HG02642 (cell line): ENCODE measurements around the gene GALNT14.
"Not testable (repeated sequence)": the region's sequence is repeated elsewhere in the genome, so short reads cannot be mapped to it uniquely, and the experiment has no call there.

ENCODE experiments used
- ATAC-seq: cut with Tn5 transposase; IDR thresholded peaks from one replicate; pipeline ENCODE4 v1.9.1; 2021; ENCODE audit warnings: mild to moderate bottlenecking; ENCODE audit not compliant: unreplicated experiment, poor library complexity

Gene GALNT14, protein sequence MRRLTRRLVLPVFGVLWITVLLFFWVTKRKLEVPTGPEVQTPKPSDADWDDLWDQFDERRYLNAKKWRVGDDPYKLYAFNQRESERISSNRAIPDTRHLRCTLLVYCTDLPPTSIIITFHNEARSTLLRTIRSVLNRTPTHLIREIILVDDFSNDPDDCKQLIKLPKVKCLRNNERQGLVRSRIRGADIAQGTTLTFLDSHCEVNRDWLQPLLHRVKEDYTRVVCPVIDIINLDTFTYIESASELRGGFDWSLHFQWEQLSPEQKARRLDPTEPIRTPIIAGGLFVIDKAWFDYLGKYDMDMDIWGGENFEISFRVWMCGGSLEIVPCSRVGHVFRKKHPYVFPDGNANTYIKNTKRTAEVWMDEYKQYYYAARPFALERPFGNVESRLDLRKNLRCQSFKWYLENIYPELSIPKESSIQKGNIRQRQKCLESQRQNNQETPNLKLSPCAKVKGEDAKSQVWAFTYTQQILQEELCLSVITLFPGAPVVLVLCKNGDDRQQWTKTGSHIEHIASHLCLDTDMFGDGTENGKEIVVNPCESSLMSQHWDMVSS

DNA sequence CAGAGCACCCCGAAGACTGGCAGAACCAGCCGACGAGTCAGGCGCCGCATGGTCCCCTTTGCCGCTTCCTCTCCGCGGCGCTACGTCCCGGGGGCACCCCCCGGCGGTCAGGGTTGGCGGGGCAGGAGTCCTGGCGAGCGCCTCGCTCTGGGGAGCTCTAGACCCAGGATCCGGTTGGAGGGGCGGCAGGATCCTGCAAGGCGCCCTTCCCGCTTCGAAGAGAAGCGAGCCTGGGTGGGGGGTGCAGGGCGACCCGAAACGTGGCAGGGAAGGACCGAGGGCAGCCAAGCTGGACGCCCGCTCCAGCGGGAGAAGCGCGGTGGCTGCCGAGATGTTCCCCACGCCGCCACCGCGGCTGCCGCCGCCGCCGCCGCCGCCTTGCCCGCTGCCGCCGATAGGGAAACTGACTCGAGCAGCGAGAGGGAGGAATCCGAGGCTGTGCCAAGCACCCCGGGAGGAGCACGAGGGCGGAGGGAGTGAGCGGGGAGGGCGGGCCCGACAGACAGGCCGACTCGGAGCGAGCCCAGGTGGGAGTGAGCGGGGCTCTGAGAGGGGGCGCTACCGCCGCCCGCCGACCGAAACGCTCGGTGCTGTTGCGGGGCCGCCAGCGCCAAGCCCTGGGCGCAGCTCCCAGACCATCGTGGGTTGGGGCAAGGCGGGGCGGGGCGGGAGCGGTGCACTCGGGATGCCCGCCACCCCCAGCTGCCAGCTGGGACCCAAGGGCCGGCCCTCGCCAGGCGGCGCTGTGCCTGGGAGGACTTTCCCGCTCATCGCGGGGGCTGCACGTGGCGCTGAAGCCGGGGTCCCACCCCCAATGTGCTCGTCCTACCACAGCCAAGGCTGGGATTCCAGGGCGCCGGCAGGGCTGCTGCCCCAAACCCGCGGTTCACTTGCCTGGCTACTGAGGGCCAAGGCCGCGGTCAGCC, at the start of gene GALNT14:
Gene GALNT14, minus strand, starts transcription at position 404 of the 926 bp plus-strand sequence. Its CDS starts 354 bp downstream, at position 50.
- ATAC-seq: peak; percentile 72

DNA sequence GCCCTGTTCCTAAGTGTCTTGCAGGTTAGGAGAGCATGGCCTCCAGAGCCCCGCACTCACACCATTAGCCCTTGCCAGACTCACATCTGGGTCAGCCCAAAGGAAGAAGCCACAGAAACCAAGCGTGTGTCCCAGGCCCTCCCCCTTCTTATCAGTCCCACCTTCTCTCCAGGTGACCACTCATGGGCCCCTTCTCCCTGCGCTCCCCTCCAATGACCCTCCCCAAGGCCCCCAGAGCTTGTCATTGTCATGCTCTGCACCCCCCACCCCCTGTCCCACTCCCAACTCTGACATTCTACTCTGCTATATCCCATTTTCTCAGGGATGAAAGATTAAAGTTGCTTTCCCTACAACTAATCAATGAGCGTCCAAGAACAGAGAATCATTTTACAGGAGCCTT, 48.9 kb upstream of the GALNT14 start:
- no peak for ATAC-seq

DNA sequence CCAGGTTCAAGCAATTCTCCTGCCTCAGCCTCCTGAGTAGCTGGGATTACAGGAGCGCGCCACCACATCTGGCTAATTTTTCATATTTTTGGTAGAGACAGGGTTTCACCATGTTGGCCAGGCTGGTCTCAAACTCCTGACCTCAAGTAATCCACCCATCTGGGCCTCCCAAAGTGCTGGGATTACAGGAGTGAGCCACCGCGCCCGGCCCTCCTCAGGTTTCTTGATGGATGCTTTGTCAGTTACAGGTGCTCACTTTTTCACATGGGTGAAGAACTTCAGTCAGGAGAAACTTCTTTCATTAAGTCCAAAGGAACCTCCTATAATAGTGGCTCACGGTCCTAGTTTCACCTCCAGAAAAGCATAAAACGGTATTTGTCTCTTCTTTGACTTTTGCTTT, 45.7 kb upstream of the GALNT14 start:
- not testable (repeated sequence) for ATAC-seq

DNA sequence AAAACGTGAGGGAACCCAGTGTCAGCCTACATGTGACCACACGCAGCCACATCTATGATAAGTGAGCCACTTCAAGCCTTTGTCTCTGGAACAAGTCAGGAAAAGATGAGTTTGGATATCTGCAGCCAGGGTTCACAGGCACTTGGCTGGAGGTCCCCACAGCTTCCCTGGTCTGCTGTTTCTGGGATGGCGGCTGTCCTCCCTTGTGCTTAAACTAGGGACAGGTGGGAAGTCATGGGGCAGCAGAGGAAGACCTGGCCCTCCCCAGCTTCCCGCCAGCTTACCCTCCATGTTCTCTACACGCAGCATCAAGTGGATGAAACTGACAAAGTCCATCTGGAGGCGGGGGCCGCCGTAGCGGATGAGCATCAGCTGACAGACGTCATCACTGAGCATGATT, 38.5 kb upstream of the GALNT14 start:
- ATAC-seq: no peak

DNA sequence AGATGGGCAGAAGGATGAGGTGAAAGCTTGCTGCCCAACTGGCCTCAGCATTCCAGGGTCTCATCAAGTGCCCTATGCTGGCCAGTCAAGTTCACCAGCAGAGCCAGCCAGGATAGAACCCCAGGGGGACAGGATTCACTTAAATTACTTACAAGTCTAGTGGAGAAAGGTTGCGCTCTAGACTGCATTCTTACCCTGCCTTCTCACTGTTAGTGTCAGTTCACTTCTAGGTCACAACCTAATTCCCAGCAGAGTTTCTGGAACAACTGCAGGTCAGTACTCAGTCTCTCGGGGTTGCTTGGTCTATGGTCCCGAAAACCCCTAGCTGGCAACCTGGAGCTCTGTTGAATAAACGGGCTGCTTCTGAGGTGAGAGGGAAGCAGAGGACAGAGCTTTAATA, 32.9 kb upstream of the GALNT14 start:
- no peak for ATAC-seq

DNA sequence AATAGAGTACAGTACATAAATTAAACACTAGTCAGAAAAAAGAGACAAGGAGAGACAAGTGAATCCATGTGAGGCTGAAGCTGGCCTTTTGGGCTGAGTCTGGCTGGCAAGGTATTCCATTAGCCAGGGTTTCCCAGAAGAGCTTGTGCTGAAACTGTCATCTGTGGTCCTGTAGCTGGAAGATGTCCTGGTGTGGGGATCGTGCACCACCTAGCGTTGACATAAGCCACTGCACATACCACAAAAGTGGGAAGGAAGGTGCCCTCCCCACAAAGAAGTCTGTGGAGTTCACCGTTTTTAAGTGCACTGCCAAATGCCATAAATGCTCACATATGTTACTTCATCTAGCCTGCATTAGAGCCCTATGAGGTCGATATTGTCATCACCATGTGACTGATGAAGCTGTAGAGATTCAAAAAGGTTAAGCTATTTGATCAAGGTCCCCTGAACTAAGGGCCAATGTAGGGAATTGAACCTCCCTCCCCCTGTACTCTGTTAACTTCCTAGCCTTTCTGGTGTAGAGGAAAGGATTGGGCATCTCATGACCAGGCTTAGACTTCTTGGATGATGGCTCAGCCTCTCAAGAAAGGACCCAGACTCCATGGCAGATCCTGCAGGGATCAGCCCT, 31.9 kb upstream of the GALNT14 start:
- ATAC-seq: peak; percentile 74

DNA sequence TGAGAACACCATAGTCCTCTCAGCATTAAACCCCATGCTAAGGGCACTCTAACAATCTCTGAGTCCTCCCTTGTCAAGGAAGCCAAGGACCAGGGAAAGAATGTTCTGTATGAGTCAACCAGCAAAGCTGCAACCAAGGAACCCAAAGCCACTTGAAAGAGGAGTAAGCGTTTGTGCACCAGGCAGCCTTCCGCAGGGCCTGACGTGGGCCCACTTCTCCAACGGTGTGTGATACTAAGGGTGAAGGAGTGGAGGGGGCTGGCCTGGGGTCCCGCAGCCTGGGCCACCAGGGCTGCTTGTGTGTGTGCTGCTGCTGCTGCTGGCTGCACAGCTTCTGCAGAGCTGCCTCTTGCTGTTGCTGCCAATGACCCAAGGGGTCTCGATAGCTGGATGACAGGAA, 30.1 kb upstream of the GALNT14 start:
- no peak for ATAC-seq

DNA sequence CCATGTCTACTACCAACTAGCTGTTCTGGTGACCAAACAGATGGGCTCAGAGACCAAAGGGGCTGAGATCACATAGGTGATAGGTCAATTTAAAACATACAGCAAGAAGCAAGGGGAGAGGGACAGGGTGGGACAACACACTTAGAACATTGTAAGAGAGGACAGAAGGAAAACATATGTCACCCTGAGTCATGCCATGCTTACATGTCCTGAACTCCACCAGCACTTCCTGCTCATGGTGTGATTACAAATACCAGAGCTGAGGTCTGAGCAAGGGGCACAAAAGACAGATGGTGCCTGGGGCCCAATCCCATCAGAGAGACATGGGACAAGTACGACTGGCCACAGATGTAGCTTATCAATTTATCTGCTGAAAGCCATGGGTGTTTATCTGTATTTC, 28.7 kb upstream of the GALNT14 start:
- ATAC-seq: no peak

DNA sequence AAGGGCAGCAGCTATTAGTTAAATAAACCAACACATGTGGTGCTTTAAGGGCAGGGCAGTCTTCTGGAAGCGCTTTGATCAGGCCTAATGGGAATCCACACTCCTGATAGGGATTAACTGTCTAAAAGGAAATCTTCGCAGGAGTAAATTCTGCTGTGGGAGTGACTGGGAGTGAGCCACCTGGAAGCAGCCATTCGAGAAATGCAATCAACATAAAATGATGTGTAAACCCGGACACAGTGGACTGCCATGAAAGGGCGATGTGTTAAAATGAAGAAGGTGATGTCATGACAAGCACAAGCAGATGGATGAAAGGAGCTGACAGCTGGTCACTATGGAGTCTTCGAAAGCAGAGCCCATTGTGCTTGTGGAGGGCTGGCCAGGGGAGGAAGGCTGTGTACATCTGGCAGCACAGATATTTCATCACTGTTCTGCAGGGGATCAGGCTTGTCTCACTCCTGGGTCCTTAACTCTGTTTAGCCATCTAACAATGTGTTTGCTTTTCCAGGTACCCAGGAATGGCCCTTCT, 24.8 kb upstream of the GALNT14 start:
- no peak for ATAC-seq

DNA sequence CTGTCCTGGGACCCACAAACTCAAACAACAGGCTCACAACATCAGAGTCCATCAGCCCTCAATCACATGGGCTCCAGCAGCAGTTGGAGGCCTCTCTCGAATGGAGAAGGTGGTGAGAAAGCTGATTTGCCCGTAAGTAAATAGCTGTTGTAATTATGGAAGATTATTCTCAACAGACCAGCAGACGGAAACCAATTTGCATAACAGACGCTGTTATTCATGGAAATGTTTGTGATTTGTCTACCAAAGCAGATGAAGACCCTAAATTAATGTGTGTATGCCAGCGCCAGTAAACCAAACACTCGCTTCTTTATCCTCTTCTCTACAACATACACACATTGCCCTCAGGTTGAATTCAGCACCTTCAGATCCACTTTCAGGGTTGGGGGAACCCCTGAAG, 23.4 kb upstream of the GALNT14 start:
- no peak for ATAC-seq

DNA sequence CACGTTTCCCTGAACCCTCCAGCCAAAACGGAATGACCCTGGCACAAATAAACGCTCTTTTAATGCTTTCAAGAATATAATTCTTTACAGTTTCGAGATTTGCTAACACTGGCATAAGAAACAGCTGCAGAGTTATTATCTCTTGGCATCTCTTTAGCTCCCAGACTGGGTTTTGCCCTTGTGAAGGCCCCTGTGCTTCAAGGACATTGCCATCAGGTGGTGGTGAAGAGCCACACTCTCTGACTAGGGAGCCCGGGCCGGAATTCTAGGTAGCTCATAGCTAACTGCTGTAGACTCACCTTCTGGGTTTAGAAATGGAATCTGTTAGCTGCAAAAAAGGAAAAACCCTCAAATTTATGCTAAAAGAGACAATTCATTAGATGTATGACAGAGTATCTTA, 13.3 kb upstream of the GALNT14 start:
- ATAC-seq: no peak

DNA sequence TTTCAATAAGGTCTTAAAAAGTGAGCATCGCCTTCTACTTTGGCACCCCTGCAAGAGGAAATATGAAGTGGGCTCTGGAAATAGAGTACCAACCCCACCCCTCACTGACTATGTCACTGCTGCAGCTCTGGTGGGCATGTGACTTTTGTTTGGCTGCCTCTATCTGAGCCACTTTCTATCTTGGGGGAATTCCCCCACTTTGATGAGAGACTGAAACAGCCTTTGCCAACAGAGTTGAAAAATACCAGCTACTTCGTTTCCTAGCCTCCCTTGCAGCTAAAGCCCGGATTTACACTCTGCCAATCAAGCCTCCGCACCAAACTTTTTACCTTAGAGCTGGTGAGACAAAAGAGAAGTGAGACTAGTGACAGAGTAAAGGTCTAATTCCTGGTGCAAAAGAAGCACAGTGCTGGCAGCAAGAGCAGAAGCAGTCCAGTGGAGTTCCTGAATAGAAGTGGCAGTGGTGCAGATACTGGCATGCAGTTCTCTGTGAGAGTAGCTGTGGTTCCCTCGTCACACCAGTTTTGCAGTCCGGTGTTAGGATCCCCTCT, 12.0 kb upstream of the GALNT14 start:
- no peak for ATAC-seq

DNA sequence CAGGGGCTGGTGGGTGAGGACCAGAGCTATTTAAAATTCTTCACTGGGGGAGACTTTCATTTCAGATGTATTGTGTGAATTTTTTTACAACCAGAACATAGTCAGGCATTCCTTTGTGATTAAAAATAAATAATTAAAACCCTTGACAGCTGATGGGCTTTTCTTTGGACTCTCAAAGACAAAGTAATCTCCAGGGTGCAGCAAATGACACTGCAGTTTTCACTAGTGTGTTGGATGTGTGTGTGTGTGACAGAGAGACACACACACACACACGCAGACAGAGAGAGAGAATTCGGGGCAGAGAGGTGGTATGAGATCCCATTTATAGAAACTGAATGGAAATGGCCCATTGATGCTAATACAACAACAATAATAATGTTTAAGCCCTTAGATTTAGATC, 10.3 kb upstream of the GALNT14 start:
- no peak for ATAC-seq

DNA sequence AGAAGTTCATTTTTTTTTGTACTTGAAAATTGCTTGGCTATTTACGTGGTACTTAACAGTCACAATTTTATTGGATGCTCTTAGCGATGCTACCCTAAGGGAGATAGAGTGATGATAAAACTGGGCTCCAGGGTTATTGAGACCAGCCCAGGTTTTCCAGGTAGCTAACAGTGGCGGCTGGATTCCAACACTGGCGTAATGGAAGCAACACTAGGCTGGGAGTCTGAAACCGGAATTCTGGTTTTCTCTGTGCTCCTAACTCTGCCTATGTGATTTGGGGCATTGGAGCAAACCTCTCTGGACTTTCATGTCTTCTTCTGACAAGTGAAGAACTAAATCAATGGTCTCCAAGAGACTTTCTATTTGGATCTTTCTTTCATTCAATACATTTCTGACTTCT, 9.4 kb upstream of the GALNT14 start:
- ATAC-seq: no peak

DNA sequence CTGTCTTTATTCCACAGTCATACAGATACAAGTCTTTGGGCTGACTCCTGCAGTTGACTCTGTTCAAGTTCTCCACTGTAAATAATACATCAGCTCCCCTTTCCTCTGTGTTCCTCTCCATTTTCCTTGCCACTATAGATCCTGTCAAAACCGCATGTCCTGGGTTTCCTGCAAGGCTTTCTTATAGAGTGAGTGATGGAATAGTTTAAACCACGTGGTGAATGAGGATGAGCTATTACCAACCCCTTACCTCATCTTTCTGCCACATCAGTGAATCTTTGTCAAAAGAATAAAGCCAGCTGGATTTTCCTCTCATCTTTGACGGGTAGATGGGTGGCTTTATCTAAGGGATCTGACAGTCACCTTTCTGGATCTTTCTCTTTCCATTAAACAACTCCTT, 3.9 kb upstream of the GALNT14 start:
- no peak for ATAC-seq

DNA sequence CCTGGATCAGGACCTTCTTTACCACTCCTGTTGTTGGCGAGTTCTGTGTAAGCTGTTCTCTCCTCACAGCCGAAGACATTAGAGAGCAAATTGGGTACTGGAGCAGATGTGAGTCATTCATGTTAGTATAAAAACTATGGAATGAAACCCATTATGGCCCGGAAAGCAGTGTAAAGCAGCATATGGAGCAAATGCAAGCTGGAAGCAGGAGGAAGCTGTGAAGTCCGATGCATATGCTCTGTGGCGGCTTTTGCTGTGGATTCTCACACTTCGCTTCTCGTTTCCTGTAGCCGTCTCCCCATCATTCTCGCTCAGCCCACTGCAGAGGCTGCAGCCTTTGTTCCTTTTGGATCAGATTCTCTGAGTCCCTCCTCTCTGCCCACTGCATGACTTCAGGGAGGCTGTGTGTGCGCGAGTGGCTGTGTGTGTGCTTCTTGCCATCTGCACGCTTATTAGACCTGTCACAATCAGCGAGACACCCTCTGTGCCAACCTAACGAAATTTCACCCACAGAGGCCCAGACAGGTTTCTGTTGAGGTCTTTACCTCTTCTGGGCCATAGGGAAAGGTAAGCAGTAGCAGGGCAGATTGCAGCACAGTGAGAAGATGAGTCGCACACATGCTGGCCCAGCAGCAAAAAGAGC, 3.3 kb upstream of the GALNT14 start:
- no peak for ATAC-seq

DNA sequence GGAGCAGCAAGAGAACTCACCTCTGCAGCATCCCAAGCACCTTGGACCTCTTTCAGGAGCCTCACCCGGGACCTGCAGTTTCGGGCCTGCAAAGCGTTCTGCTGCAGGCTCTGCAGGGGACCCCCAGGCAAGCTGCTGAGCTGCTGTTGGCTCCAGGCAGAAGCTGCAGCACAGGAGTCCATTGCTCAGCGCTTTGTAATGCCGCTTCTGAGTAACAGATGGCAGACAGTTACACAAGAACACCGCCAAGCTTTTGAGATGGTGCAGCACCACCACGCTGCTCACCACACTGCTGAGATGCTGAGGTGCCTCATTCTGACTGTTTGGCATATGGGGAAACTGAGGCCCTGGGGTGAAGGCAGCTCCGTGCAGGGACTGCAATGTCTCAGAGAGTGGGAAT, 1.9 kb upstream of the GALNT14 start:
- ATAC-seq: no peak

DNA sequence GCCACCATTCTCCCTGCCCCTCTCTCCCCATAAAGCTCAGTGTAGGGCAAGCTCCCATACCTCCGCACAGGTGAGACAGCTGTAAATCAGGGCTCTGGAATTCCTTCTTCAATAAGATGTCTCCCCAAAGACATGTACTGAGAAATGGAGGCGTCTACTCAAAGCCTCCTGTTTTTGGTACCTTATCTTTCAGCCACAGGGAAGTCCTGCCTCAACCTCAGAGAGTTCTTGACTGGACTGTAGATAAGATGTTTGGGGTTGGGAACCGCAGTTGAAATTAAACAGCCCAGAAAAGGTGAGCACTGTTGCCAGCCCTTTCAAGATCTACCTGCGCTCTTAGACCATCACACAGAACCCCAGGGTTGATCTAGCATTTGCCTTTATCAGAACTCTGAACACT, 1.4 kb upstream of the GALNT14 start:
- no peak for ATAC-seq

DNA sequence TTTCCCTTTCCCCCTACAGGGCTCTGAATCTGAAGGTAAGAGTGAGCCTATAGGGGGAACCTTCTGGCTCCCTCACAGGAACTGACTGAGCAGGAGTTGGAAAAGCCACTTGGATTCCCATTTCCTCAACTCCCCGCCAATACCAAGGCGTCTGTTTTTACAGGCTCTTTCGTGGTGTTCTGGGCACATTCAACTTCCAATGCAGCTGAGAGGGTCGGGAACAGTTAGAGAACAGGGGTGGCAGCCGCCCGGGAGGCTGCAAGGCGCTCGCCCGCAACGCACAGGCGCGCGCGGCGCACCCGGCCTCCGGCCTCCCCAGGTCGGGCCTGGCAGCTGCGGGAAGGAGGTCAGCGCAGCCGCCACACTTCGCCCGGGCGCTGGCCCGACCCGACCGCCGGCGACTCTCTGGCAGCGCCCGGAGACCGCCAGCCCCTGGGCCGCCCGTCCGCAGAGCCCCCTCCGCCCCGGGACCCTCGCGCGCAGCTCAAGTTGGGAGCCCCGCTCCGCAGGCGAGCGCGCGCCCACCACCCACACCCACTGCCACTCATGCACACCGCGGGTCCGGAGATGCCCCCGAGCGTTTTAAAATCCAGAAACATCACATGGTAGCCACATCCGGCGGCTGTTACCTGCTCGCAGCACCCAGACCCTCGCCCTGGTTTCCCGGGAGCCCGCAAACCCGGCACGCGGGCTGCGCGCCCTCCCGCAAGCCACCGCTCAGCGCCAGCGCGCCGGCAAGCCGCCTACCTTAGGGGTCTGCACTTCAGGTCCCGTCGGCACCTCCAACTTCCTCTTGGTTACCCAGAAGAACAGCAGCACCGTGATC, 816 bp downstream of the GALNT14 start:
- ATAC-seq: no peak
